Activated naive CD8-positive, alpha-beta T cell treated with anti-CD3 and anti-CD28 coated beads for 36 hours (primary cell): ENCODE measurements around the gene VPS13D. TPM values are rescaled to one million over a fixed set of nuclear protein-coding genes. Genes with fewer than 3 reads are reported as not detected.

Experiments used
- DNase-seq: peaks from one replicate; pipeline ENCODE4 v3.0.0; 2021
- H3K27ac Mint-ChIP-seq: one replicate; pipeline ENCODE4 v1.8.0; 2022; ENCODE audit warnings: mild to moderate bottlenecking, moderate library complexity, mixed read lengths
- H3K27me3 Mint-ChIP-seq: one replicate; pipeline ENCODE4 v1.8.0; 2022; ENCODE audit warnings: mild to moderate bottlenecking, mixed read lengths
- H3K36me3 Mint-ChIP-seq: one replicate; pipeline ENCODE4 v1.8.0; 2021; ENCODE audit warnings: mild to moderate bottlenecking, mixed read lengths
- H3K4me1 Mint-ChIP-seq: one replicate; pipeline ENCODE4 v1.8.0; 2021; ENCODE audit warnings: mixed read lengths
- H3K4me3 Mint-ChIP-seq: one replicate; pipeline ENCODE4 v1.8.0; 2022; ENCODE audit warnings: mild to moderate bottlenecking, moderate library complexity, mixed read lengths
- H3K9me3 Mint-ChIP-seq: one replicate; pipeline ENCODE4 v1.8.0; 2022; ENCODE audit warnings: mixed read lengths
- total RNA-seq, 2 experiments: library from RNA; stranded (reverse); gene quantifications; one replicate each; pipeline ENCODE4 v1.2.3, GENCODE V29; 2021

VPS13D gene
- total RNA-seq, 2 experiments from 2014 or later, result 27.7 to 29.1 TPM

- DNase-seq, result peak; percentile 34
- Mint-ChIP-seq H3K9me3 (no peaks in the 10 kb centered on the region), H3K4me3 (no peak overlapping the region), H3K4me1 (peaks cover 56% of the 10 kb centered on the region), H3K27me3 (no peaks in the 10 kb centered on the region), H3K27ac (peak overlapping the region; percentile 88), H3K36me3 (peaks cover 58% of the 10 kb centered on the region)
Observed at GRCh38 chr1:12502336-12503109, 272.7 kb downstream of the VPS13D start.

- Mint-ChIP-seq H3K27me3 (no peaks in the 10 kb centered on the region), H3K36me3 (peaks cover 57% of the 10 kb centered on the region), H3K4me3 (no peak overlapping the region), H3K4me1 (peaks cover 54% of the 10 kb centered on the region), H3K9me3 (no peaks in the 10 kb centered on the region), H3K27ac (peak overlapping the region; percentile 42)
- DNase-seq, result no peak
Observed at GRCh38 chr1:12503709-12504108, 273.9 kb downstream of the VPS13D start.

DNA sequence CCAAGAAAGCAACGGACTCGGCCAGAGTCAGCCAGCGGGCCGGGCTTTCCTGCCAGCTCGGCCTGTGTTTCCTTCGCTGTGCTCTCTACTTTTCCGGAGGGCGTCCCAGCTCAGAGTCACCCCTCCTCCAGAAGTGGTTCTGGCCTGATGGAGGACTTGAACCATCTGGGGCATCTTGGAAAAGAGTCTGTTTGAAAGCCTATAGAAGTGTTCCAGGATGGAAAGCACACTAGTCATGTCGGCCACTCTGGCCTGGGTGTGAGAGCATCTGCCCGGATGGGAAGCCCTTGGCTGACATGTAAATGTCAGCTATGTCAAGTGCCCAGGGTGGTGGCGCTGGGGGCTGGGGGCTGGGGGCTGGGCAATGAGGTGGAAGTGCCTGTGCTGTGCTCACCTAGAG lies 274.8 kb downstream of the VPS13D start:
- no peak overlapping the region for H3K4me3 Mint-ChIP-seq
- peaks cover 55% of the 10 kb centered on the region for H3K36me3 Mint-ChIP-seq
- DNase-seq, result no peak
- no peaks in the 10 kb centered on the region for H3K9me3 Mint-ChIP-seq
- no peaks in the 10 kb centered on the region for H3K27me3 Mint-ChIP-seq
- H3K4me1 Mint-ChIP-seq, result peaks cover 51% of the 10 kb centered on the region
- H3K27ac Mint-ChIP-seq, result no peak overlapping the region

GRCh38 chr1:12505231-12505630 lies 275.4 kb downstream of the VPS13D start:
- no peaks in the 10 kb centered on the region for H3K9me3 Mint-ChIP-seq
- peaks cover 58% of the 10 kb centered on the region for H3K36me3 Mint-ChIP-seq
- DNase-seq, result no peak
- no peak overlapping the region for H3K4me3 Mint-ChIP-seq
- H3K27ac Mint-ChIP-seq, result peak overlapping the region; percentile 6
- peaks cover 50% of the 10 kb centered on the region for H3K4me1 Mint-ChIP-seq
- no peaks in the 10 kb centered on the region for H3K27me3 Mint-ChIP-seq

- H3K4me3 Mint-ChIP-seq, result no peak overlapping the region
- H3K9me3 Mint-ChIP-seq, result no peaks in the 10 kb centered on the region
- H3K27ac Mint-ChIP-seq, result peak overlapping the region; percentile 43
- H3K4me1 Mint-ChIP-seq, result peaks cover 56% of the 10 kb centered on the region
- peaks cover 61% of the 10 kb centered on the region for H3K36me3 Mint-ChIP-seq
- H3K27me3 Mint-ChIP-seq, result no peaks in the 10 kb centered on the region
- no peak for DNase-seq
Observed at GRCh38 chr1:12505639-12506280, 275.9 kb downstream of the VPS13D start.

GRCh38 chr1:12506281-12507280 lies 276.8 kb downstream of the VPS13D start:
- Mint-ChIP-seq H3K4me1 (peaks cover 60% of the 10 kb centered on the region), H3K27me3 (no peaks in the 10 kb centered on the region), H3K27ac (peak overlapping the region; percentile 43), H3K4me3 (no peak overlapping the region), H3K9me3 (no peaks in the 10 kb centered on the region), H3K36me3 (peaks cover 61% of the 10 kb centered on the region)
- DNase-seq, result no peak

DNA sequence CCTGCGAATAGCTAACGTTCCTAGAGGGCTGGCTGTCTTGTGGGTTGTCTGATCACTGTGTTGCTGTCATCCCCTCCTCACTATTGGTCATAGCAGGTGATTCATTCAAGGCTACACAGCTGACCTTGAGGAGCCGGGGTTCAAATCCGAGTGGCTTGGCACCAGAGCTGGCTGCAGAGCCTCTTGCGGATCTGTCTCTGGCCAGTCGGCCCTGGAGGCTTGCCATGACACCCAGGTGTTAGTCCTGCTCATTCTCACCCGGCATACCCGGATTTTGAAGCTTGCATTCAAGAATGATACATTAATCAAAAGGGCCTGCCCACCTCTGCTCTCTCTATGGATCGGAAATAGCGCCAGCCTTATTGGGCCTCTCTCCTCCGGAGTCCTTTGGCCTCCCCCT lies 277.8 kb downstream of the VPS13D start:
- H3K9me3 Mint-ChIP-seq, result peaks cover 2% of the 10 kb centered on the region
- no peak overlapping the region for H3K27ac Mint-ChIP-seq
- no peak overlapping the region for H3K4me3 Mint-ChIP-seq
- DNase-seq, result no peak
- peaks cover 56% of the 10 kb centered on the region for H3K4me1 Mint-ChIP-seq
- no peaks in the 10 kb centered on the region for H3K27me3 Mint-ChIP-seq
- peaks cover 62% of the 10 kb centered on the region for H3K36me3 Mint-ChIP-seq

DNA sequence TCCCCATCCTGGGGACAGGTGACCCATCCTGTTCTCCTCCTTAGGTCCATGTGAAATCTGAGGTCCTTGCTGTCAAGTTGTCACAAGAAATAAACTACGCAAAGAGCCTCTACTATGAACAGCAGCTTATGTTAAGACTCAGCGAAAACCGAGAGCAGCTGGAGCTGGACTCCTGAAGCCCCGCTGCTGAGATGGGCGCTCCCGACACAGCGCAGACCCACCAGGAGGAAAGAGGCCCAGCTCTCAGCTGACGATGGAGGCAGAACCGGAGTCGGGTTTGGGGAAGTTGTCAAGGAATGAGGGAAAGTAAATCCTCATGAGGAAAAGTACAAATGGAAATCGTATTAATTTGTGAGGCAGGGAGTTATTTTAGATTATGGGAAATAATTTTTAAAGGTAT lies 279.0 kb downstream of the VPS13D start:
- Mint-ChIP-seq H3K4me3 (peak overlapping the region; percentile 59), H3K4me1 (peaks cover 56% of the 10 kb centered on the region), H3K27ac (peak overlapping the region; percentile 91), H3K36me3 (peaks cover 70% of the 10 kb centered on the region), H3K27me3 (no peaks in the 10 kb centered on the region), H3K9me3 (peaks cover 6% of the 10 kb centered on the region)
- DNase-seq, result no peak

DNA sequence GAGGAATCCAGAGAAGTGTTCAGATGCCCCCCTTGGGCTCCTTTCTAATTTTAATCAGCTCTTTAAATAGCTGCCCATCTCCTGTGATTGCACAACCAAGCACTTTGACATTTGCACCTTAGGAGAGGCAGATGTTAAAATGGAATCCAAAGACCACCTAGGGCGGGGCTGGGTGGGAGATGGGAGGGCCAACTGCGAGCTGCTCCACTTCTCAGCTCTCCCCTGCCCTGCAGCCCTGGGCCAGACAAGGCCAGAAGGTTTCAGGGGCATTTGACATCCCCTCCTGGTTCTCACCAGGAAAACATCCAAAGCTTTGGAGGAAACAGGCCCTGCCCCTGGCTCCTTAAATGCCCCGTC lies 281.3 kb downstream of the VPS13D start:
- DNase-seq, result no peak
- peak overlapping the region; percentile 100 for H3K27ac Mint-ChIP-seq
- peaks cover 6% of the 10 kb centered on the region for H3K9me3 Mint-ChIP-seq
- no peaks in the 10 kb centered on the region for H3K27me3 Mint-ChIP-seq
- peaks cover 64% of the 10 kb centered on the region for H3K4me1 Mint-ChIP-seq
- peaks cover 77% of the 10 kb centered on the region for H3K36me3 Mint-ChIP-seq
- H3K4me3 Mint-ChIP-seq, result peak overlapping the region; percentile 81

DNA sequence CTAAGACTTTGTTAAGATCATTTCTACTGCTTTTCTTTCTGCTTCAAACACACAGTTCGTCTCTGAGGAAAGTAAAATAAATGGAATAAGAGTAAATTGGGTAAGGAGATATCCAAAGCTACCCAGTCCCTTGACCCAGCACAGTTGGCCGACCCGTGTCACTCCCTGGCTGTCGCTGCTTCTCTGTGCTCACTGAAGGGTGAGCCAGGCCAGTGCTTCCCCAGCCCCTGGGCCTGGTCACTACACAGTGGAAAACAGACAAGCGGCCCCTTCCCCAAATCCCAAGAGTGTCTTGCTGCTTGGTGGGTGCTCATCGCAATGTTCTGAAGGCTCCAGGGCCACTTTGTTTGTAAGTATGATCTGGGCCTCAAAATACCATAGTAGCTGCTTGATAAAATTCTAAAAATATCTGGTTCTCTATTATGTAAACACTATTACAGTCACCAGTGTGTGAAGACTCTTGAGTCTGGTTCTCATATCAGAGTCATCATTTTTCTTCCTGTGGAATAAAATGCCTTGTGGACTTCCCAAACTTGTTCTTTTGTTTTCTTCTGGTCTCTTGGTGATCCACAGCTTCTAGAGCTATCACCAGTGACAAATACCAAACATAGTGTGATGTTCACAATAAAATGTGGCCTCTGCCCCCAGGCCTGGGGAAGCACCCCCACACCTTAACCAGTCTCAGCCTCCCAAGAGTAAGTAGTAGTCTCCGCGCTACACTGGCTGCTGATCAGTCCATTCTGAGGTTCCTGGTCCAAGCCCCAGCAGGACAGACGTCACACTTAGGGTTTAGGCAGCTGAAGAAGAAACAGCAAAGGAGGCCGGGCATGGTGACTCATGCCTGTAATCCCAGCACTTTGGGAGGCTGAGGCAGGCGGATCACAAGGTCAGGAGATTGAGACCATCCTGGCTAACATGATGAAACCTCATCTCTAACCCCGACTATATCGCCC lies 282.0 kb downstream of the VPS13D start:
- Mint-ChIP-seq H3K4me3 (peak overlapping the region; percentile 81), H3K4me1 (peaks cover 60% of the 10 kb centered on the region)

DNA sequence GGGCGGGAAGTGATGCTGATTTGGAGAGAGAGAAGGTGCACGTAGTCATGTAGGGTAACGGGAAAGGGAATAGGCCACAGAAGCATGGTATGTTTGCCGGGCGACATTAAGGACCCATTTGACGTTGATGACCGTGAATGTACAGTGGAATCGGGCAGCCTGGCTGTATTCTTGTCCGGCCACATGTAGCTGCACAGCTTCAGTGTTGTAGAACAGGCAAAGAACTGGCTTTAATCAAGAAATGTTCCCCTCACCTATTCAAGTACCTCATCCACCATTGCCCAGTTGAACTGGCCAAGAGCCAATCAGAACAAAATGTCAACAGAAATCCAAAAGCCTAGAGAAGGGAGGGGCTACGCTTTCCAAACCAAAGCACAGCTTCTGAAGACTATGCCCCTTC lies 283.4 kb downstream of the VPS13D start:
- peaks cover 66% of the 10 kb centered on the region for H3K4me1 Mint-ChIP-seq
- peaks cover 64% of the 10 kb centered on the region for H3K36me3 Mint-ChIP-seq
- no peak overlapping the region for H3K4me3 Mint-ChIP-seq
- H3K9me3 Mint-ChIP-seq, result peaks cover 6% of the 10 kb centered on the region
- H3K27me3 Mint-ChIP-seq, result no peaks in the 10 kb centered on the region
- DNase-seq, result no peak
- H3K27ac Mint-ChIP-seq, result peak overlapping the region; percentile 70

More for the DNA sequence above, 282.0 kb downstream of the VPS13D start:
- peaks cover 71% of the 10 kb centered on the region for H3K36me3 Mint-ChIP-seq
- H3K27me3 Mint-ChIP-seq, result no peaks in the 10 kb centered on the region
- peak overlapping the region; percentile 100 for H3K27ac Mint-ChIP-seq
- peaks cover 6% of the 10 kb centered on the region for H3K9me3 Mint-ChIP-seq
- no peak for DNase-seq

DNA sequence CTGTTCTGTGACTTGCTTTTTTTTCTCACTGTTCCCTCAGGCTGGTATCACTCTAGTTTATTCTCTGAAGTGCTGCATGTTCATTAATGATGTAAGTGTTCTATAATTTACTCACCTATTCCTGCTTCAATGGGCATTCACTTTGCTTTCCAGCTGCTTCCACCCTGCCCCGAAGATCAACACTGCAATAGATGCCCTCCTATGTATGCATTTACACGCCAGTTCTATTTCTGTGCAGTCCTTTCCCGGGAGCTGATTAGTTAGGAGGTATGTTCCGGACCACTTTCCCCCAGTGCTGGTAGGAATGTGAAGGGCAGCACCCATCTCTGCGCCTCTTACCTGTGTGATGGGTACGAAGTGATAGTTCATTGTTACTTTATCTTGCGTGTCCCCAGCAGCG lies 284.8 kb downstream of the VPS13D start:
- H3K27ac Mint-ChIP-seq, result peak overlapping the region; percentile 24
- H3K9me3 Mint-ChIP-seq, result peaks cover 6% of the 10 kb centered on the region
- H3K27me3 Mint-ChIP-seq, result no peaks in the 10 kb centered on the region
- no peak overlapping the region for H3K4me3 Mint-ChIP-seq
- H3K36me3 Mint-ChIP-seq, result peaks cover 59% of the 10 kb centered on the region
- DNase-seq, result no peak
- H3K4me1 Mint-ChIP-seq, result peaks cover 73% of the 10 kb centered on the region

DNA sequence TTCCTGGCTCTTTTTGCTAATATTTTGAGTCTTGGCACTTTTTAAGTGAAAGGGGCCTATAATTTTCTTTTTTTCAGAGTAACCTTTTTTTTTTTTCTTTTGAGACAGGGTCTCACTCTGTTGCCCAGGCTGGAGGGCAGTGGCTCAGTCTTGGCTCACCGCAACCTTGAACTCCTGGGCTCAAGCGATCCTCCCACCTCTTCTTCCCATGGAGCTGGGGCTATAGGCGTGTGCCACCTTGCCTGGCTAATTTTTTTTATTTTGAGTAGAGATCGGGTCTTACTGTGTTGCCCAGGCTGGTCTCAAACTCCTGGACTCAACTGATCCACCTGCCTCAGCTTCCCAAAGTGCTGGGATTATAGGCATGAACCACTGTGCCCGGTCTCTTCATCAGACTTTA lies 285.4 kb downstream of the VPS13D start:
- Mint-ChIP-seq H3K27ac (peak overlapping the region; percentile 49), H3K4me1 (peaks cover 73% of the 10 kb centered on the region), H3K9me3 (peaks cover 6% of the 10 kb centered on the region), H3K27me3 (no peaks in the 10 kb centered on the region), H3K4me3 (no peak overlapping the region), H3K36me3 (peaks cover 58% of the 10 kb centered on the region)
- no peak for DNase-seq

GRCh38 chr1:12516741-12517140 lies 286.9 kb downstream of the VPS13D start:
- DNase-seq, result peak; percentile 24
- Mint-ChIP-seq H3K4me3 (no peak overlapping the region), H3K27me3 (no peaks in the 10 kb centered on the region), H3K9me3 (peaks cover 6% of the 10 kb centered on the region), H3K27ac (peak overlapping the region; percentile 83), H3K36me3 (peaks cover 53% of the 10 kb centered on the region), H3K4me1 (peaks cover 61% of the 10 kb centered on the region)
